ENCODE results near the gene COLEC12.

- no peak for TF ChIP-seq CTCF (IDR thresholded peaks at IDR 0.05)
- no peak for TF ChIP-seq POLR2A (IDR thresholded peaks at IDR 0.05)
These were observed 103.9 kb downstream of the COLEC12 start for GRCh38 chr18:396556-396955.

All from lower leg skin (tissue), 3 donors.